ENCODE data around the gene IP6K3.
A peak's percentile ranks its signal among the peaks of the same experiment; 100 is the strongest.

The IP6K3 gene

GRCh38 chr6:33779290-33779689, 32.6 kb upstream of the IP6K3 start:
- in situ Hi-C loops (cut with MboI; ENCODE audit: low pct_unique_long_range_greater_than_20kb, low sequenced_read_pairs): no loop called here
- DNase-seq: no peak

DNA sequence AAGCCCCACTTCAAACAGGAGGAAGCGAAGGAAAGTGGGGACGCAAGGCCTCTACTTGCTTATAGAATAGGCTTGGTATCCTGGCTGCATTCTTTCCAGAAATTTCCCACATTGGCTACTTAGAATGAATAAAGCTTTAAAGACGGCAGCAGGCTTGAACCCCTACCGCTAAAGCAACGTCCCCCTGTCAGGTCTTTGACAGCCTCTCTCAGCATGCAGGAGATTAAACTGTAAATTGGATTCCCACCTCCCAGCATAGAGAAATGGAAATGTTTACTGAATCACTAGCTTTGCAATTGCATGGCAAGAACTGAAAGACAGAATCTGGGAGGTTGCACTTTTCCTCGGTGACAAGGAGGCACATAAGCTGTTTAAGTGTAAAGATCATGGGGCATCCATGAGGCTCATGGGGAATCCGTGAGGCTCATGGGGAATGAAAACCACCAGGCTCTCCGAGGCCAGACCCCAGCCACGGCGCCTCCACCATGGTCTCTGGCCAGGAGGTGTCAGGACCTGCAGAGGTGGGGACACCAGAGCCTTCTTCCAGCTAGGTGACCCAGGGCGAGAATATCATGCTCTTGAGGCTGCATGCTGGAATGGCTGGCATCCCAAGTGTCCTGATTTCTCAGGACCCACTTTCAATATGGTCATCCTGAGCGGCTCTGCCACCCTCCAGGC, 31.9 kb upstream of the IP6K3 start:
- in situ Hi-C loops (cut with MboI; ENCODE audit: low pct_unique_long_range_greater_than_20kb, low sequenced_read_pairs): no loop called here

DNA sequence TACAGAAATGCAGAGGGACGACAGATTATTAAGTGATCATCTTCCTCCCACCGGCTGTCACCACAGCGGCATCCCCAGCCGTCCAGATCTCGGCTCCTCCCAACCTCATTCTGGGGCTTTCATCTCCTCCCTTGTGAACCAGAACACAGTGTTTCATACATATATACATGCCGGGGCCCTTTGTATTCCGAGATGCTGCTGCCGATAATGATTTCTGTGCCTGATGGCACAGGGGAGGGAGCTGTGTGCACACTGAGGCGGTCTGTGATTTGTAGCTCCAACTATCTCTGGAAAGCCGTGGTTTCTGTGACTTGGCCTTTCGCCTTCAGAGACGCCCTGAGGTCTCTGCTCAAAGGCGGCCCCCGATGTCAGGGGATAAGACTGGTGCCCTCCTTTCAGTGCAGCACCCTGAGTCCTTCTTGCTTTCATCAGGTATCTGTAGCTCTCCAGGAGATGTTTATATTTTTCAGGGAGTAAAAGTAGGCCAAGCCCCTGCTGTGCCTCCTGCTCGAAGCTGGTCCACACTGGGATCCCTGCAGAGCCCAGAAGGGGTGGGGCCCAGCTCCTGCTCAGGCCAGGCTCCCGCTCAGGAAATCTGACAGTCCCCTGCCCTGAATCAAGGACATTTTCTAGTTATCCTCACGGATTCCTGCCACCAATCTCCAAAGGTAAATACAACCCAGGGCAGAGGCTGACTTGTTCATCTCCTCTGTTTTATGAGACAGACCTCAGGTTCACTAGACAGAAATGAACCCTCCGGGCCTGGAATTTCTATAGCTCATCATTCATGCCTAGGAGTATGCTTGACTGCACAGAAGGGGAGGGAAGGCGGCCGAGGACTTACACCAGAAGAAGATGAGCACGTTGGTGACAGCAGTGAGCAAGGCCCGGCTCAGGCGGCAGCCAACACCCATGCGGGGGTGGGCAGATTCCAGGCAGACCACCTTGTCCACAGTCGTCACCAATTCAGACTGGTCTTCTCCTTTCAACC, 31.0 kb upstream of the IP6K3 start:
- in situ Hi-C loops (cut with MboI; ENCODE audit: low pct_unique_long_range_greater_than_20kb, low sequenced_read_pairs): no loop called here
- DNase-seq: no peak

More for the DNA sequence above, 31.9 kb upstream of the IP6K3 start:
- DNase-seq: no peak

GRCh38 chr6:33776764-33777163, 30.1 kb upstream of the IP6K3 start:
- no peak for DNase-seq
- in situ Hi-C loops (cut with MboI; ENCODE audit: low pct_unique_long_range_greater_than_20kb, low sequenced_read_pairs): no loop called here

GRCh38 chr6:33776186-33776585, 29.5 kb upstream of the IP6K3 start:
- no peak for DNase-seq
- in situ Hi-C loops (cut with MboI; ENCODE audit: low pct_unique_long_range_greater_than_20kb, low sequenced_read_pairs): no loop called here

DNA sequence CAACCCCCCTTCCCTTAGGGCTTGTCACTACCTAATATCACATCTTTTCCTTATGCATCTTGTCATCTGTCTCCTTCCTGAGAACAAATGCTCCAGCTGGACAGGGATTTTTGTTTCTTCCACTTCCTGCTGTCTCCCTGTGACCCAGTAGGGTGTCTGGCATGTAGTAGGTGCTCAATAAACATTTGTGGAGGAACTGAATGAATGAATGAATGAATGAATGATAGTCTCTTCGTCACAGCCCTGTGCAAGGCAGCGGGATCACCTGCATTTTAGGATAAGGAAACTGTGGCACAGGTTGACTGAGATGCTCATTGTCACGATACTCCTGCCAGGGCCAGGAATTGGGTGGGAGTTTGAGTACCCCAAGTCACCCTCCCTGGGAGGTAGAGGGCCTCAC, 28.1 kb upstream of the IP6K3 start:
- no peak for DNase-seq
- in situ Hi-C loops (cut with MboI; ENCODE audit: low pct_unique_long_range_greater_than_20kb, low sequenced_read_pairs): no loop called here

DNA sequence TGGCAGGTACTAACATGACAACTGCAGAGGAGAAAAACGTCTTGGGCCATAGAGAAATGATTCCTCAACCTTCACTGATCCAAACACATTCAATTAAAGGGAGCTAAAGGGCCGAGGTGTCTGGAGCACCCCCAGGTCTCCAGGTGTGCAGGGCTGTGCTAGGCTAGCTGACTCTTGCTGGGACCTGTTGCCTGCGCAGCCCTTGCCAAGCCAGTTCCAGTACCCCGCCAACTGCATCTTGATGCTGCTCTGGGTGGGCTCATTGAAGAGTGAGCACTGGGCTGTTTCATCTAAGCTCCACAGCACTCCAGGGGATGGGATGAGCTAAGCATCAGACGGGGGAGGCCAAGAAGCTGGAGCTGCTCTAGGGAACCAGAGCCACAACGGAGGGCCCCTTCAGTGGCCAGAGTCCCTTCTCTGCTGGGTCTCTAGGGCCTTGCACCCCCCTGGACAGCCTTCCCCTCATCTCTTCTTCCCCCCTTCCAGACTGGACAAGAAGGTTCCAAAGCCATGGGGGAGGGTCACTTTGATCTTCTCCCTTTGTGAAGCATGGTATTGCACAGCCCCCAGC, 26.3 kb upstream of the IP6K3 start:
- in situ Hi-C loops (cut with MboI; ENCODE audit: low pct_unique_long_range_greater_than_20kb, low sequenced_read_pairs): no loop called here
- no peak for DNase-seq

GRCh38 chr6:33772082-33772830, 25.6 kb upstream of the IP6K3 start:
- no peak for DNase-seq
- in situ Hi-C loops (cut with MboI; ENCODE audit: low pct_unique_long_range_greater_than_20kb, low sequenced_read_pairs): no loop called here

DNA sequence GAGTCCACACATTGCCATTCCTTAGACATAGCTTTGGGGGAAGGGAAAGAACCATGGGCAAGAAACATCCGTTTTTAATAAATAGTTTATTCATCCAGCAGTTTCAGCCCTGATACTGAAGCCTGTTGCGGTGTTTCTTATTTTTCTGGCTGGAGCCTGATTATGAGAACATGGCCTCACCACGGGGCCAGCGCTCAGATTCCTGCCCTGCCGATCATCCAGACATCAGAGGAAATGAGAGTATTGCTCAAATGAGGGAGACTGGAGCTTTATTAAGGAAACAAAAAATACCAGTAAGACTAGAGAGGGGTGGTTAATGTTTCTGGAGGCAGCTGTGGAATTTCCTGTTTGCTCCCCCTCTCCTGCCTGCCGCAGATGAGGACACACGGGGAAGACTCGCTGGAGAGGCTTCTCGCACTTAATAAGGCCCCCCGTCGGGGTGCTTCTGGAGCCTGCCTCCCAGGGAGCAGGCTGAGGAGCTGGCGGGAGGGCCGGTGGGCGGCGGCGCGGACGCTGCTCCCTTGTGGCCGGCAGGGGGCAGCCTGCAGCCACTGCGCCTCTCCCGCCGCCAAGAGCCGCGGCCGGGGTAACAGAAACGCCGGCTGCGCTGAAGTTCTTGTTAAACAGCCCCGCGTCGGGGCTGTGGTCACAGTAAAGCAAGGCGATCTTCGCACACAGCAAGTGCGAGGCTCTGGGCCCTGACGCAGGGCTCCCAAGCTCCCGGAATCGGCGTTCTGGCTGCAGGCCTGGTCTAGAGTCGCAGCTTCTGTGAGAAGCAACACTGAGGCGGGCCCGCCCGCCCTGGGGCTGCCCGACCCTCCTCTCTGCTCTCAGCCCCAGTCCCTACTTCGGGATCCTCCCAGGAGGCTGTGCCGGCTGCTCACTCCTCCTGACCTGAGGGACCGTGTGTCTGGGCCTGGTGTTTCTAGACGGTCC, 24.7 kb upstream of the IP6K3 start:
- in situ Hi-C loops (cut with MboI; ENCODE audit: low pct_unique_long_range_greater_than_20kb, low sequenced_read_pairs): no loop called here
- peak; percentile 82 for DNase-seq

GRCh38 chr6:33770833-33771145, 24.1 kb upstream of the IP6K3 start:
- in situ Hi-C loops (cut with MboI; ENCODE audit: low pct_unique_long_range_greater_than_20kb, low sequenced_read_pairs): no loop called here
- DNase-seq: no peak

DNA sequence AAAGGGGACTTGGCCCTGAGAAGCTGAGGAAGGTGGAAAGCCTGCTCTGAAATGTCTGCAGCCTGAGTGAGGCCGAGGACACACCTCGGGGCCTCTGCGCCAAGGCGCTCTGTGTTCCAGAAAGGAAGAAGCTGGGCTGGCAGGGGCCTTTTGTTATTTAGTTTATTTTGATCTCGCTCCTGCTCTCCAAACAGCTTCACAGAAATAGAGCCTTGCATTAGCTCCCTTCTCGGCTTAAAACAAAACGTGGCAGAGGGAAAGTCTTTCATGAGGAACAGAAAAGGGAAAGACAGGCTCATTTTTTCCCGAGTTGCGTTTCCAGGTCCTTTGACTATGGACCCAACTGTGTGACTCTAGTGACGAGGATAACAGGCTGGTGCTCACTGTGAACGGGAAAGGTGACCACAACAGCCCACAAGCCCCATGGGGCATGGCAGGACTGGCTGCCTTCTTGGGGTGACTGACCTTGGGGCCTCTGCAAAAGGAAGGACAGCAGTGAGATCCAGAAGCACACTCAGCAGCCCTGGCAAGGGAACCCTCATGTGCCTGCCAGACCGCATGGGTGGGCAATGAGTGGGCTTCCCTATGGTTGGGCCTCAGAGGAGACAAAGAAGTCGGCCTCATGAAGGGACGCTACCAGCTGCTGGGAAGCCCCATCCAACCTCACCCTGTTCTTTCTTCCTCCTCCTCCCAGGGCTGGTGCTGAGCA, 23.6 kb upstream of the IP6K3 start:
- in situ Hi-C loops (cut with MboI; ENCODE audit: low pct_unique_long_range_greater_than_20kb, low sequenced_read_pairs): no loop called here
- no peak for DNase-seq

GRCh38 chr6:33769248-33769821, 22.6 kb upstream of the IP6K3 start:
- in situ Hi-C loops (cut with MboI; ENCODE audit: low pct_unique_long_range_greater_than_20kb, low sequenced_read_pairs): no loop called here

DNA sequence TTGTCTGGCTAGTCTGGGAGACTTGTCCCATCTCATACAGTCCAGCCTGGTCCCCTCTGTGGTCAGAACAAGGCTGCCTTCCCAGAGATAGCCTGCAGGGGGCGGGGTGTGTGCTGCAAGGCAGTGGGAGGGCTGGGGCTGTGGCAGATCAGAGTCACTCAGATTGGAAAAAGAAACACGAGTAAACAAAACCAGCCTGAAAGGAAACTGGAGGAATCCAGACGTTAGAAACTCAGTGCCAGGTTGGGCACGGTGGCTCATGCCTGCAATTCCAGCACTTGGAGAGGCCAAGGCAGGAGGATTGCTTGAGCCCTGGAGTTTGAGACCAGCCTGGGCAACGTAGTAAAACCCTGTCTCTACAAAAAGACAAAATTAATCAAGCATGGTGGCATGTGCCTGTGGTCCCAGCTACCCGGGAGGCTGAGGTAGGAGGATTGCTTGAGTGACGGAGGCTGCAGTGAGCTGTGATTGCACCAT, 22.0 kb upstream of the IP6K3 start:
- in situ Hi-C loops (cut with MboI; ENCODE audit: low pct_unique_long_range_greater_than_20kb, low sequenced_read_pairs): no loop called here

More at GRCh38 chr6:33769248-33769821, 22.6 kb upstream of the IP6K3 start:
- DNase-seq: no peak

DNA sequence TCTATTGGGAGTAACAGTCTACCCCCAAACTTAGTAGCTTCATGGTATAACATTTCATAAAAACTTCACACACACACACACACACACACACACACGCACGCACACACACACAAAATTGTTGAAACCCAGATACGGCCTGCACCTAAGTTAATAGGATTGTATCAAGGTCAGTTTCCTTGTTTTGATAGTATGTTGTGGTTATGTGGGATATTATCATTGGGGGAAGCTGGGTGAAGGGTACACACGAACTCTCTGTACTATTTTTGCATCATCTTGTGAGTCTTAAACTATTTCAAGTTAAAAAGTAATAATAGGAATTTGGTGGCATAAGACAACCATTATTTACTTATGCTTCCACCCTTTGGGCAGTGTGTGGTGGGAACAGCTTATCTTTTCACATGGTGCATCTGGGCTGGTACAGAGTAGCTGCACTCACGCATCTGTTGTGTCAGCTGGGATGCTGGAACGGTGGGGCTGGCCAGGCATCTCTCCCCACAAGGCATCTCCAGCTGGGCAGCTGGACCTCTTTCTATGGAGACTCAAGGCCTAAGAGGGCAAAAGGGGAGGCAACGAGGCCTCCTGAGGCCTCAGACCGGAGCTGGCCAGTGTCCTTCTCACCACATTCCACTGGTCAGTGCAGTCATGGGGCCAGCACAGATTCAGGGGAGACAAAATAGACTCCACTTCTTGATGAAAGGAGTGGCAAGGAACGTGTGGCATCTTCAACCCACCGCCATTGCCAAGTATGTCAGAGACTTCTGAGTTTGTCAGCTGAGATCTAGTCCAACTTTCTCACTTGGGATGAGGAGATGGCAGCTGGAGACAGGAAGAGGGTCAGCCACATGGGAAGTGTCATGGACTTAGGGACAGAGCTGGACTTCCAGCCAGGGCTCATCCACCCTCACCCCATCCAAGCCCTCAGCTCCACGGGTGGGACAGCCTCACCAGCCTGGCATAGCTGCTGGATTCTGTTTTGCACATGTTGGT, 20.5 kb upstream of the IP6K3 start:
- in situ Hi-C loops (cut with MboI; ENCODE audit: low pct_unique_long_range_greater_than_20kb, low sequenced_read_pairs): no loop called here
- no peak for DNase-seq

More for the DNA sequence above, 22.0 kb upstream of the IP6K3 start:
- DNase-seq: peak; percentile 70

DNA sequence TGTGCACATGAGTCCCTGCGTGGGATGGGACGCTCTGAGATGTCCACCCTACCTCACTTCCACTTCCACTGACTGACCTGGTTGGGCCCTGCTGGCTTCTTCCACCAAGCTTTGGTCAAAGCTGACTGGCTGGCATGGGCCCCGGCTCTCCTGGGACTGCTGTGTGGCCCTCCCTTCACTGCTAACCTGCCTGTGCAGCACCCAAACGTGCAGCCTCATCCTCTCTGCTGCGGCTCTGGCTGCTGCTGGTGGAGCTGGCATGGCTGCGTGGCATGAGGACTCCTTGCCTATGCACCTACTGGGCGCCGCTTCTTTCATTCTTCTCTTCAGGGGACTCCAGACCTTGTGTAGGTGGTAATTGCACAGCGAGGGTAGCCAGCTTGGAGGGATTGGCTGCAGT, 18.7 kb upstream of the IP6K3 start:
- DNase-seq: no peak
- in situ Hi-C loops (cut with MboI; ENCODE audit: low pct_unique_long_range_greater_than_20kb, low sequenced_read_pairs): no loop called here

- in situ Hi-C loops (cut with MboI; ENCODE audit: low pct_unique_long_range_greater_than_20kb, low sequenced_read_pairs): no loop called here
- no peak for DNase-seq
Measured at GRCh38 chr6:33764036-33764435, 17.3 kb upstream of the IP6K3 start.

Data from KBM-7 (cell line).